Measurements from ENCODE around the gene EFCAB6. TPM values are rescaled to one million over a fixed set of nuclear protein-coding genes. Genes with fewer than 3 reads are reported as not detected.

The EFCAB6 gene
- total and polyA plus RNA-seq, 4 donors = 1.7 to 15.4 (median 7.6) TPM

- Histone ChIP-seq H3K36me3 (ENCODE audit: control insufficient read depth in 4 of 4, insufficient read depth in 4 of 4, low read length in 4 of 4) (no peaks in the 10 kb centered on the region), H3K9me3 (ENCODE audit: control insufficient read depth in 4 of 4, insufficient read depth in 3 of 4, low read length in 3 of 4) (peaks cover 0 to 2% (median 0%) of the 10 kb centered on the region in 4 donors), H3K9ac (ENCODE audit: insufficient read depth in 1 of 2, low read length in 2 of 2) (no peak overlapping the region), H3K27ac (ENCODE audit: low read depth in 1 of 2, low read length in 1 of 2) (no peak overlapping the region), H3K4me3 (no peak overlapping the region), H3K4me1 (ENCODE audit: control insufficient read depth in 5 of 5, insufficient read depth in 5 of 5, low read length in 5 of 5) (no peaks in the 10 kb centered on the region), H3K27me3 (ENCODE audit: control insufficient read depth in 3 of 3, insufficient read depth in 3 of 3, low read length in 2 of 3) (no peaks in the 10 kb centered on the region)
- no peak for TF ChIP-seq CTCF (IDR thresholded peaks at IDR 0.05; ENCODE audit: control extremely low read depth, extremely low read depth)
- ATAC-seq (ENCODE audit: insufficient read depth, low FRiP score) (no peak), DNase-seq (no peak)
- WGBS, 2 donors = 83 to 93% methylated on average over 16 of the region's 16 CpGs
These were observed 28.7 kb upstream of the EFCAB6 start for GRCh38 chr22:43840851-43841250.

GRCh38 chr22:43840431-43840830 lies 28.3 kb upstream of the EFCAB6 start:
- DNase-seq (no peak), ATAC-seq (ENCODE audit: insufficient read depth, low FRiP score) (no peak)
- TF ChIP-seq CTCF (IDR thresholded peaks at IDR 0.05; ENCODE audit: control extremely low read depth, extremely low read depth) = no peak
- H3K4me3 ChIP-seq = no peak overlapping the region
- peaks cover 0 to 4% (median 0%) of the 10 kb centered on the region in 3 donors for H3K27me3 ChIP-seq (ENCODE audit: control insufficient read depth in 3 of 3, insufficient read depth in 3 of 3, low read length in 2 of 3)
- no peaks in the 10 kb centered on the region for H3K36me3 ChIP-seq (ENCODE audit: control insufficient read depth in 4 of 4, insufficient read depth in 4 of 4, low read length in 4 of 4)
- no peaks in the 10 kb centered on the region for H3K4me1 ChIP-seq (ENCODE audit: control insufficient read depth in 5 of 5, insufficient read depth in 5 of 5, low read length in 5 of 5)
- peaks cover 0 to 2% (median 0%) of the 10 kb centered on the region in 4 donors for H3K9me3 ChIP-seq (ENCODE audit: control insufficient read depth in 4 of 4, insufficient read depth in 3 of 4, low read length in 3 of 4)
- no peak overlapping the region for H3K9ac ChIP-seq (ENCODE audit: insufficient read depth in 1 of 2, low read length in 2 of 2)
- WGBS, 2 donors = 84 to 96% methylated on average over 12 to 13 of the region's 13 CpGs
- H3K27ac ChIP-seq (ENCODE audit: low read depth in 1 of 2, low read length in 1 of 2) = no peak overlapping the region

- no peak for DNase-seq
- H3K4me3 ChIP-seq = no peak overlapping the region
- TF ChIP-seq CTCF (IDR thresholded peaks at IDR 0.05; ENCODE audit: control extremely low read depth, extremely low read depth) = no peak
- no peak for ATAC-seq (ENCODE audit: insufficient read depth, low FRiP score)
- no peak overlapping the region for H3K9ac ChIP-seq (ENCODE audit: insufficient read depth in 1 of 2, low read length in 2 of 2)
- no peak overlapping the region for H3K27ac ChIP-seq (ENCODE audit: low read depth in 1 of 2, low read length in 1 of 2)
- 42 to 47% methylated on average over 8 of the region's 8 CpGs for WGBS, 2 donors
- H3K36me3 ChIP-seq (ENCODE audit: control insufficient read depth in 4 of 4, insufficient read depth in 4 of 4, low read length in 4 of 4) = no peaks in the 10 kb centered on the region
- H3K4me1 ChIP-seq (ENCODE audit: control insufficient read depth in 5 of 5, insufficient read depth in 5 of 5, low read length in 5 of 5) = no peaks in the 10 kb centered on the region
- peaks cover 0 to 2% (median 0%) of the 10 kb centered on the region in 4 donors for H3K9me3 ChIP-seq (ENCODE audit: control insufficient read depth in 4 of 4, insufficient read depth in 3 of 4, low read length in 3 of 4)
- H3K27me3 ChIP-seq (ENCODE audit: control insufficient read depth in 3 of 3, insufficient read depth in 3 of 3, low read length in 2 of 3) = peaks cover 0 to 6% (median 0%) of the 10 kb centered on the region in 3 donors
These were observed 27.7 kb upstream of the EFCAB6 start for GRCh38 chr22:43839781-43840180.
